NCI-H345 treated with DMSO at 0.1 percent for 48 hours (cell line): ENCODE data around the gene TGM2.
"Not testable (repeated sequence)": the region's sequence is repeated elsewhere in the genome, so short reads cannot be mapped to it uniquely, and the experiment has no call there.

Experiments
- DNase-seq: peaks from one replicate; lab custom pipeline; 2025; ENCODE audit not compliant: unreplicated experiment; lab: John Stamatoyannopoulos, UW

Gene TGM2

GRCh38 chr20:38119446-38119845 lies 45.6 kb downstream of the TGM2 start:
- DNase-seq = no peak

DNA sequence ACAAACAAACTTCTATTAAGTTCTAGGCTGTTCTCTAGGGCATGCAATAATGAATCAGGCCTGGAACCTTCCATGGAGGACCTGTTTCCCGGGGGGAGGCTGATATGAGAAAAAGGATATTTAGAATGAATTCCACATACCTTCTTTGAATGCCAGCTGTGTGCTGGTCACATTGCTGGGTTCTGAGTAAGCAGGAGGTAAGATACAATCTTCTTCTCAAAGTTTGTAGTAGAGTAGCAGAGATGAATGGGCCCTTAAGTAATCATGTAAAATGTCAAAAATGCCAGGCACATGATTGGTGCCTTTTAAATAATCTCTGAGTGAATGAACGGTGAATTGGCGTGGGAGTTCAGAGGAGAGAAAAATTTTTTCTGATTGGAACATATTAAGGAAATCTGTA lies 47.4 kb downstream of the TGM2 start:
- no peak for DNase-seq

DNA sequence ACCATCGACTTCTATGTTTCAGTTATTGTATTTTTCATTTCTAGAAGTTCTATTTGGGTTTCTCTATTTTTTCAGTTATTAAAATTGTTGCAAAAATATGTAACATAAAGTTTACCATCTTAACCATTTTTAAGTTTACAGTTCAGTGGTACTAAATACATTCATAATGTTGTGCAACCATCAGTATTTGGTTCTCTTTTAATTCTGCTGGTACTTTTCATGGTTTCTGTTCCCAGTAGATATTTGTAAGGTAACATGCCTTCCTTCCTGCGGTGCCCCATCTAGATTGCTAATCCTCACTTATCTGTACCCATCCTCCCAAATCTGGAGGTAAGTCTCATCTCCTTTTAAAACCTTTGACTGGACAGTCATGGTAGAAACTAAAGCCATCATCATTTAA lies 47.9 kb downstream of the TGM2 start:
- DNase-seq = no peak

DNA sequence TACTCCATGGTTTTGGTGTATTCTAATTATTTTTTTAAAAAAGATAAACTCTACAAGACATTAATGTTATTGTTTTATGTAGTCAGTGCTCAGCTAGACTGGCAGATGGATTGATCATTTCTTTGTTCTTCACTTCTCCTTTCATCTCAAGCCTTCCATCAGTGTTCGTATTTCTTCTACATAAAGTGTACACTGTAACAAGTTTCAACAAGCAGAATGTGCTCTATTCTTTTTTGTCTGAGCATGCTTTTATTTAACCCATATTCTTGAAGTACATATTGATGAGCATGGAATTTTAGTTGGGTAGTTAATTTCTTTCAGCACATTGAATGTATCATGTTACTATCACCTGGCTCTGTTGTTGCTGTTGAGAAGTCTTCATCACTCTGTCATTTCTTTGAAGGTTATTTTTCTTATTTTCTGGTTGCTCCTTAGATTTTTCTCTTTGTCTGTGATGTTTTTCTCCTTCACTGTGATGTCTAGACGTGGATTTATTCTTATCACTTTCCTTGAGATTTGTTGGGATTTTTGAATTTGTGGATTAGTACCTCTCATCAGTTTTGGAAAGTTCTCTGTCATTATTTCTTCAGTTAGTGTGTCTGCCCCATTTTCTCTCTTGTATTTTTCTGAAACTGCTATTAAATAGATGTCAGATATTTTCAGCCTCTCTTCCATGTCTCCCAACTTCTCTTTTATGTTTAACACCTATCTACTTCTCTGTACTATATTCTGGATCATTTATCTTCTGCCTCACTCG lies 48.5 kb downstream of the TGM2 start:
- DNase-seq = no peak

DNA sequence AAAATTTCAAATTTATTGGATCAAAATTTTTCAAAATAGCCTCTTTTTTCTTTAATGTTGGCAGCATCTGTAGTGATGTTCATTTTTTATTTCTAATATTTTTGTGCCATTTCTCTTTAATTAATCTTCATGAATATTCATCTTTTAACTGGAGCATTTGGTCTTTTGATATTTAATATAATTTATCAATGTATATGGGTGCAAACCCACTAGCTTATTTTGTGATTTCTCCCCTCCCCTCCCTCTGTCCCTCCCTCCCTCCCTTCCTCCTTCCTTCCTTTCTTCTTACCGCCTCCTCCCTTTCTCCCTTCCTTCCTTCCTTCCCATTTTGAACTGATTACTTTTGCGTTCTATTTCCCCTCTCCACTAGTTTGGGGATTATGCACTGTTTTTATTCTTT lies 49.2 kb downstream of the TGM2 start:
- DNase-seq = no peak

- no peak for DNase-seq
Observed at GRCh38 chr20:38115205-38115604, 49.9 kb downstream of the TGM2 start.

GRCh38 chr20:38114353-38114791 lies 50.7 kb downstream of the TGM2 start:
- no peak for DNase-seq

- no peak for DNase-seq
Observed at GRCh38 chr20:38113401-38114325, 51.4 kb downstream of the TGM2 start.

DNA sequence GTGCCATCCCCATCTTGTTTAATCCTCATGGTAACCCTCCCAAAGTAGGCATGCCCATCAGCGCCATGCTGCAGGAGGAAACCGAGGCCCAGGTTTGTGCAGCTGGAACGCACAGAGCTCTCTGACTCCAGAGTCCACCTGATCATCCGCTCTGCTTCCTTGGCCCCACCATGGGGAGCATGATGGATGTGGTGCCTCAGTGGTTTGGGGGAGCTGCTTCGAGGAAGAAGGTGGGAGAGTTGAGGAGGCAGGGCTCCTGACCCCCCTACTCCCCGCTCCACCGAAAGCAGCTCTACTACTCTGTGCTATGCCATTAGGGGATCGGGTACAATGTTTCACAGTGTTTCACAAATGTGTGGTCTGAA lies 52.2 kb downstream of the TGM2 start:
- no peak for DNase-seq

DNA sequence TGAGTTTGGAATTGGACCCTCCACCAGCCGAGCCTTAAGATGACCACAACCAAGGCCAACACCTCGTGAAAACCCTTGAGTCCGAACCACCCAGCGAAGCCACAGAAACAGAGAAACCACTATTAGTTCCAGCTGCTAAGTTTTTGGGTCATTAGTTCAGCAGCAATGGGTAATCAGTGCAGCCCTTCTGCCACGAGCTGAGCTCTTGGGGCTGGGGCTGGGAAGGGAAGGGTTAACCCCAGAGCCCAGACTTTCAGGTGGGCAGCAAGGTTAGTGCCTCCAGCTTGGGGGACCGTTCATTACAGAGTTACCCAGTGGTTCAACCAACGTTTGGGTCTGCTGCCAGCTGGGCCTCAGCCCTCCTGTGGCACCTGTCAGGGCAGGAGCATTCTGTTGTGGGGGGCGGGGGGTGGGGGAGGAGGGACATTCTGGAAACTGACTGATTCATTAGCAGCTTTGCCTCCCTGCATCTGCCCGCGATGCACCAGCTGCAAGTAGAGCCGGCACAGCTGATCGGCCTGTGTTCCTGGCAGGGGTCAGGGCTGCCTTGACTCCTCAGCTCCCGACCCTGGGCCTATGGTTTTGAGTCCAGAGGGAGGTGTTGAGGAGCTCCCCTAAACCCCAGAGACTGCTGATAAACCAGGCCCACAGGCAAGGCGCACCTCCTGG lies 52.7 kb downstream of the TGM2 start:
- no peak for DNase-seq

- DNase-seq = no peak
Observed at GRCh38 chr20:38111366-38112232, 53.5 kb downstream of the TGM2 start.

DNA sequence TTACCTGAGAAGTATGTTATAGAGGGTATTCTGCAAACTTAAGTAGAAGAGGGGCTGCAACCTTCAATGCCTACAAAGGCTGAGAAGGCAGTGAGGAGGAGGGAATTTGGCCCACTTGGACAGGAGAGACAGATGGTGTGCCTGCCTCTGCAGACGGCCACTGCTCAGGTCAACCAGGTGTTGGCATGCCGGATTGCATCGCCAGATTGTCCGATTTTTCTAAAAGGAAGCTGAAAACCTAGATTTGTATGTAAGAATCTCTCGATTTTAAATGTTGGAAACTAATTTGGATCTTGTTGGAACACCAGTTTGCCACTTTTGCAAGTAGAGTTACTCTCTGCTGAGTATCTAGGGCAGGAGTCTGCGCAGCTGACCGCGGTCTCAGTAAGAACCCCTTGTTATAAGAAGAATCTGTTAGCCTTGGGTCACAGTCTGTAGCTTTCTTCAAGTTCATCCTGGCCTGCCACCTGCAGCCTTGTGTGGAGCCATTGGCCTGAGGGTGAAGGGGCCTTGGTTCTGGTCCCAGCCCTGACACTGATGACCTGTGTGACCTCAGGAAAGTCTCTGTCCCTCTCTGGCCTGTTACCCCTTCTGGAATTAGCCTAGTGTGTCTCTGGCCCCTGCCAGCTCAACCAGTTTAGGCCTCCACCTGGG lies 54.4 kb downstream of the TGM2 start:
- DNase-seq = no peak

- DNase-seq = no peak
Observed at GRCh38 chr20:38109591-38110524, 55.2 kb downstream of the TGM2 start.

DNA sequence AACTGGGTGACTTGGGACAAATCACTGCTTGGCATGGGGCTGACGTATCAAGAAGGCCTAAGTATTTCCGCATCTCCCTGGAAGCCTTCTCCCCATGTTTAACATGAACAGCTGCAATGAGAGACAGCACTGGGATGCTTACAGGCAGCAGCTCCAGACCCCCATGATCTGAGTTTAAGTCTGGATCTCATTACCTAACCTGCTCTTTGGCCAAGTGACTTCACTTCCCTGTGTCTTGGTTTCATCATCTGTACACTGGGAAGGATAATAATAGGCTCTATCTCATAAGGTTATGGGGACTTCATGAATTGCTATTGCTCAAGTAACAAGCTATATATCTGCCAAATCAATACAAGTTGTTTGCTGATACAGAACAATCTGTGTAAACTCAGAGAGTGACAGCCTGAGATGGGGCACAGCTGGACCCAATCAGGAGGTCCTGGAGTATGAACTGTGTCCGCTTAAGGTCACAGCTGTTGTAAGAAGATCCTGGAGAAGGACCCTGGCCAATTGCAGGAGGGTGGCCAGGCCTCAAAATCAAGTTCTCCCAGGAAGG lies 56.0 kb downstream of the TGM2 start:
- no peak for DNase-seq

DNA sequence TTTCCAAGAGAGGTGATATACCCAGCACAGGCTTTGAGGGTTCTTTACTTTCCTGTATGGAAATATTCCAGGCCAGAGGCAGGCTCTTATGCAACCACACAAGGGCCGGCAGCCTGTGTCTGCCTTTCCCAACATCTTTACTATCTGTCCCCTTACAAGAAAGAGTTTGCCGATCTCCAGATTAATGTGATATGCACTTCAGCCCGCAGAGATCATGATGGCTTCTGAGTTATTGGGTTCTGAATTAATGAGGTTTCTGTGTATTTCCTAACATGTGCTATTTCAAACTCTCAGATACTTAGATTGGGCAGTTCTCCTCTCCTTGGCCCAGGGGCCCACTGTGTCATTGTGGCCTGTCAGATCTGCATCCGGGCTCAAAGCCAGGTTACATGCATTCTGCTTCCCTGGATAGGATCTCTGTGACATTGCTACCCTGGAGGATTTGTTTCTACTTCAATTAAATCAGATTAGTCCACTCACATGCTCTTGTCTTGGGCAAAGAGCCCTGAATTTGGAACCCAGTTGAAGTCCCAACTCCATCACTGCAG lies 56.6 kb downstream of the TGM2 start:
- no peak for DNase-seq

- DNase-seq = not testable (repeated sequence)
Observed at GRCh38 chr20:38107916-38108315, 57.2 kb downstream of the TGM2 start.

DNA sequence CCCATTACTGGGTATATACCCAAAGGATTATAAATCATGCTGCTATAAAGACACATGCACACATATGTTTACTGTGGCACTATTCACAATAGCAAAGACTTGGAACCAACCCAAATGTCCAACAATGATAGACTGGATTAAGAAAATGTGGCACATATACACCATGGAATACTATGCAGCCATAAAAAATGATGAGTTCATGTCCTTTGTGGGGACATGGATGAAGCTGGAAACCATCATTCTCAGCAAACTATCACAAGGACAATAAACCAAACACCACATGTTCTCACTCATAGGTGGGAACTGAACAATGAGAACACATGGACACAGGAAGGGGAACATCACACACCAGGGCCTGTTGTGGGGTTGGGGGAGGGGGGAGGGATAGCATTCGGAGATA lies 57.7 kb downstream of the TGM2 start:
- not testable (repeated sequence) for DNase-seq

DNA sequence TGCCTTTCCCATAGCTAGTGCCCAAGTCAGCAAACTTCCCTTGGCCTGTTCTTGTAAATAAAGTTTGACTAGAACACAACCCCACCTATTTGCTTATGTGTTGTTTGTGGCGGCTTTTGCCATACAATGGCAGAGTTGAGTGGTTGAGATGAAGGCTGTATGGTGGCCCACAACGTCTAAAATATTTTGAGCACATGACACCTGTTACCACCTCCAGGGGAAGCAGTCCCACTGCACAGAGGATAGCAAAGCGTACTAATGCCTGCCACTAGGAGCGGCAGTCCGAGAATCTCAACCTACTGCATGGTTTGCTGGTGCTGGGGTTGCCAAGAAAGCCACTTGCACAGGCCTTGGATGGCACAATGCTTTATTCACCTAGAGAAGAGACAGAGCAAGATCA lies 58.6 kb downstream of the TGM2 start:
- no peak for DNase-seq

DNA sequence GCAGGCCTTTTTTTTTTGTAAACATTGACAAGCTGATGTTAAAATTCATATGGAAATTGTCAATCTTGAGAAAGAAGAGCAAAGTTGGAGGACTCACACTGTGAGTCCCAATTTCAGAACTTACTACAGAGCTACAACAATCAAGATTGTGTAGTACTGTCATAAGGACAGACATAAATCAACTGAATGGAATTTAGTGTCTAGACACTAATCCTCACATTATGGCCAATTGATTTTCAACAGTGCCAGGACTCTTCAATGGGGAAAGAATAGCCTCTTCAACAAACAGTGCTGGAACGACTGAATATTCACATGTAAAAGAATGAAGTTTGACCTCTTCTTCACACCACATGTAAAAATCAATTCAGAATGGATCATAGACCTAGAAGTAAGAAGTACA lies 60.8 kb downstream of the TGM2 start:
- no peak for DNase-seq
